Measurements from ENCODE around the gene CD37.
A peak's percentile ranks its signal among the peaks of the same experiment; 100 is the strongest.

CD37 gene

DNA sequence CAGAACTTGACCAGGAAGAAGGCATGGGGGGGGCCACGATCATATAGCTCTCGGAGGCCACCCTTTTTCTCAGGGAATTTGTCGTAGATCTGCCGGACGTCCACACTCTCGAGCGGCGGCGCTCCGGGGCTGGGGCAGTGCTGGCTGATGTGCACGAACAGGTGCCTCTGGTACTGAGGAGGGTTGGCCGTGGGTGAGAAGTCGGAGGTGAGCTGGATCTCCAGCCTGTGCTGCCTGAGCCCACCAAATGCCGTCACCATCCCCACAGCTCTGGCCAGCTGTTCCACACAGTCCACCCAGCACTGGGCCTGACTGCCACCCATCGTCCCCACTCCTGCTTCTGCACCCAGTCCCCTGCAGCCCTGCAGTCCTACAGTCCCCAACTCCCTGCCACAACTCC is 12.0 kb downstream of the CD37 start:
- TF ChIP-seq ZNF70 (CRISPR knock-in tag; IDR thresholded peaks at IDR 0.05), result no peak
- TF ChIP-seq SNAI2 (CRISPR knock-in tag; IDR thresholded peaks at IDR 0.05), result no peak
- no peak for TF ChIP-seq OSR1 (CRISPR knock-in tag; IDR thresholded peaks at IDR 0.05)
- no peak for TF ChIP-seq GLIS3 (CRISPR knock-in tag; IDR thresholded peaks at IDR 0.05)
- TF ChIP-seq, protein P1, sequence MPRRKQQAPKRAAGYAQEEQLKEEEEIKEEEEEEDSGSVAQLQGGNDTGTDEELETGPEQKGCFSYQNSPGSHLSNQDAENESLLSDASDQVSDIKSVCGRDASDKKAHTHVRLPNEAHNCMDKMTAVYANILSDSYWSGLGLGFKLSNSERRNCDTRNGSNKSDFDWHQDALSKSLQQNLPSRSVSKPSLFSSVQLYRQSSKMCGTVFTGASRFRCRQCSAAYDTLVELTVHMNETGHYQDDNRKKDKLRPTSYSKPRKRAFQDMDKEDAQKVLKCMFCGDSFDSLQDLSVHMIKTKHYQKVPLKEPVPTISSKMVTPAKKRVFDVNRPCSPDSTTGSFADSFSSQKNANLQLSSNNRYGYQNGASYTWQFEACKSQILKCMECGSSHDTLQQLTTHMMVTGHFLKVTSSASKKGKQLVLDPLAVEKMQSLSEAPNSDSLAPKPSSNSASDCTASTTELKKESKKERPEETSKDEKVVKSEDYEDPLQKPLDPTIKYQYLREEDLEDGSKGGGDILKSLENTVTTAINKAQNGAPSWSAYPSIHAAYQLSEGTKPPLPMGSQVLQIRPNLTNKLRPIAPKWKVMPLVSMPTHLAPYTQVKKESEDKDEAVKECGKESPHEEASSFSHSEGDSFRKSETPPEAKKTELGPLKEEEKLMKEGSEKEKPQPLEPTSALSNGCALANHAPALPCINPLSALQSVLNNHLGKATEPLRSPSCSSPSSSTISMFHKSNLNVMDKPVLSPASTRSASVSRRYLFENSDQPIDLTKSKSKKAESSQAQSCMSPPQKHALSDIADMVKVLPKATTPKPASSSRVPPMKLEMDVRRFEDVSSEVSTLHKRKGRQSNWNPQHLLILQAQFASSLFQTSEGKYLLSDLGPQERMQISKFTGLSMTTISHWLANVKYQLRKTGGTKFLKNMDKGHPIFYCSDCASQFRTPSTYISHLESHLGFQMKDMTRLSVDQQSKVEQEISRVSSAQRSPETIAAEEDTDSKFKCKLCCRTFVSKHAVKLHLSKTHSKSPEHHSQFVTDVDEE (CRISPR knock-in tag; IDR thresholded peaks at IDR 0.05), result no peak
- TF ChIP-seq TOX (CRISPR knock-in tag; IDR thresholded peaks at IDR 0.05; ENCODE audit: borderline replicate concordance), result no peak
- no peak for ATAC-seq

DNA sequence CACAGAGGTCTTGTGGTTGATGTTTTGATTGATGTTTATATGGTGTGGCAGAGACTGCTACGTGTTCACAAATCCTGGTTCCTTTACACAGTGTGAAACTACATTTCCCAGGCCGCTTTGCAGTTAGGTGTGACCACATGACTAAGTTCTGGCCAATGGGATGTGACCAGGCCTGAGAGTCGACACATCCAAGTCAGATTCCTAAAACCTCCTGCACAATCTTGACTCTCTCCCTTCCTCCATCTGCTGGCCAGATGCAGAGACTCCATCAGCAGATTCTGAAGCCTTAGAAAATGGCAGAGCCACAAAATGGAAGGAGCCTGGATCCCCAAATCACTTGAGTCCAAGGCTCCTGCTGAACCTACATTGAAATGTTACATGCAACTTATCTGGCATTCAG is 12.6 kb downstream of the CD37 start:
- TF ChIP-seq, protein P2, sequence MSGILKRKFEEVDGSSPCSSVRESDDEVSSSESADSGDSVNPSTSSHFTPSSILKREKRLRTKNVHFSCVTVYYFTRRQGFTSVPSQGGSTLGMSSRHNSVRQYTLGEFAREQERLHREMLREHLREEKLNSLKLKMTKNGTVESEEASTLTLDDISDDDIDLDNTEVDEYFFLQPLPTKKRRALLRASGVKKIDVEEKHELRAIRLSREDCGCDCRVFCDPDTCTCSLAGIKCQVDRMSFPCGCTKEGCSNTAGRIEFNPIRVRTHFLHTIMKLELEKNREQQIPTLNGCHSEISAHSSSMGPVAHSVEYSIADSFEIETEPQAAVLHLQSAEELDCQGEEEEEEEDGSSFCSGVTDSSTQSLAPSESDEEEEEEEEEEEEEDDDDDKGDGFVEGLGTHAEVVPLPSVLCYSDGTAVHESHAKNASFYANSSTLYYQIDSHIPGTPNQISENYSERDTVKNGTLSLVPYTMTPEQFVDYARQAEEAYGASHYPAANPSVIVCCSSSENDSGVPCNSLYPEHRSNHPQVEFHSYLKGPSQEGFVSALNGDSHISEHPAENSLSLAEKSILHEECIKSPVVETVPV (CRISPR knock-in tag; IDR thresholded peaks at IDR 0.05), result no peak
- TF ChIP-seq, protein P3, sequence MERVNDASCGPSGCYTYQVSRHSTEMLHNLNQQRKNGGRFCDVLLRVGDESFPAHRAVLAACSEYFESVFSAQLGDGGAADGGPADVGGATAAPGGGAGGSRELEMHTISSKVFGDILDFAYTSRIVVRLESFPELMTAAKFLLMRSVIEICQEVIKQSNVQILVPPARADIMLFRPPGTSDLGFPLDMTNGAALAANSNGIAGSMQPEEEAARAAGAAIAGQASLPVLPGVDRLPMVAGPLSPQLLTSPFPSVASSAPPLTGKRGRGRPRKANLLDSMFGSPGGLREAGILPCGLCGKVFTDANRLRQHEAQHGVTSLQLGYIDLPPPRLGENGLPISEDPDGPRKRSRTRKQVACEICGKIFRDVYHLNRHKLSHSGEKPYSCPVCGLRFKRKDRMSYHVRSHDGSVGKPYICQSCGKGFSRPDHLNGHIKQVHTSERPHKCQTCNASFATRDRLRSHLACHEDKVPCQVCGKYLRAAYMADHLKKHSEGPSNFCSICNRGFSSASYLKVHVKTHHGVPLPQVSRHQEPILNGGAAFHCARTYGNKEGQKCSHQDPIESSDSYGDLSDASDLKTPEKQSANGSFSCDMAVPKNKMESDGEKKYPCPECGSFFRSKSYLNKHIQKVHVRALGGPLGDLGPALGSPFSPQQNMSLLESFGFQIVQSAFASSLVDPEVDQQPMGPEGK (CRISPR knock-in tag; IDR thresholded peaks at IDR 0.05; ENCODE audit: borderline replicate concordance), result no peak
- no peak for TF ChIP-seq BACH2 (CRISPR knock-in tag; IDR thresholded peaks at IDR 0.05; ENCODE audit: borderline replicate concordance)
- ATAC-seq, result peak; percentile 92

DNA sequence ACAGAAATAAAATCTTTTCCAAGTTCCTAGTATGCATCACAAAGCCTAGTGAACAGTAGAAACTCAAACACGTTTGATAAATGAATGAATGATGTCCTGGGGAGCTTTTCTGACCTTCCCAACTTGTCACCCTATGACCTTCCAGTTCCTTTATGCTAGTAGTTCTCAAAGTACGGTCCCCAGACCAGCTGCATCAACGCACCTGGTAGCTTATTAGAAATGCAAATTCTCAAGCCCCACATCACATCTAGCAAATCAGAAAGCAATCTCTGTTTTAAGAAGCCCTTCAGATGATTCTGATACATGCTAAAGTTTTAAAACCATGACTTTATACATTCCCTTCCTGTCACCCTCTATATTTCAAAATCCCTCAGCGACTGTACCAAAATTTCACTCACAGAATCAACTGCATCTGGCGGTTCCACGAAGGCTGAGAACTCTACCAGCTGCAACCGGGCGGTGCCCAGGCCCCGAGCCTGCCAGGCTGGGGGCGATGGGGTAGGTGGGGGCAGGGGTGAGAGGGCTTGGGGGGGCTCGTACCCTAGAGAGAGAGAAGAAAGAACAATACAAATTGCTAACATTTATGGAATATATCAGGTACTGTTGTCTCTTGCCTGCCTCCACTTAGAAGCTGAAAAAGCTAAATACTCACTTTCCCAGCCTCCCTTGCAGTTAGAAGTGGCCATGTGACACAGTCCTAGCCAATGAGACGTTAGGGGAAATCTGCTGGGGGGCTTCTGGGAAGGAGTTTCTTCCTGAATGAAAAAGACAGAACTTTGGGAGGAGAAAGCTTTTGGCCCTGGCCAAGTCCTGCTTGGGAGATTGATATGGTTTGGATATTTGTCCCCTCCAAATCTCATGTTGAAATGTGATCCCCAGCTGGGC is 13.3 kb downstream of the CD37 start:
- no peak for ATAC-seq
- no peak for TF ChIP-seq BACH2 (CRISPR knock-in tag; IDR thresholded peaks at IDR 0.05; ENCODE audit: borderline replicate concordance)
- no peak for TF ChIP-seq ZNF565 (CRISPR knock-in tag; conservative IDR thresholded peaks at IDR 0.05; ENCODE audit: low read depth)
- no peak for TF ChIP-seq PPARA (CRISPR knock-in tag; IDR thresholded peaks at IDR 0.05; ENCODE audit: borderline replicate concordance)
- no peak for TF ChIP-seq ISL1 (CRISPR knock-in tag; IDR thresholded peaks at IDR 0.05)
- TF ChIP-seq TCF4 (CRISPR knock-in tag; IDR thresholded peaks at IDR 0.05; ENCODE audit: borderline replicate concordance), result no peak
- no peak for TF ChIP-seq CSDC2 (CRISPR knock-in tag; IDR thresholded peaks at IDR 0.05)
- TF ChIP-seq, protein P4, sequence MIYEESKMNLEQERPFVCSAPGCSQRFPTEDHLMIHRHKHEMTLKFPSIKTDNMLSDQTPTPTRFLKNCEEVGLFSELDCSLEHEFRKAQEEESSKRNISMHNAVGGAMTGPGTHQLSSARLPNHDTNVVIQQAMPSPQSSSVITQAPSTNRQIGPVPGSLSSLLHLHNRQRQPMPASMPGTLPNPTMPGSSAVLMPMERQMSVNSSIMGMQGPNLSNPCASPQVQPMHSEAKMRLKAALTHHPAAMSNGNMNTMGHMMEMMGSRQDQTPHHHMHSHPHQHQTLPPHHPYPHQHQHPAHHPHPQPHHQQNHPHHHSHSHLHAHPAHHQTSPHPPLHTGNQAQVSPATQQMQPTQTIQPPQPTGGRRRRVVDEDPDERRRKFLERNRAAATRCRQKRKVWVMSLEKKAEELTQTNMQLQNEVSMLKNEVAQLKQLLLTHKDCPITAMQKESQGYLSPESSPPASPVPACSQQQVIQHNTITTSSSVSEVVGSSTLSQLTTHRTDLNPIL (CRISPR knock-in tag; IDR thresholded peaks at IDR 0.05; ENCODE audit: low read depth), result no peak
- TF ChIP-seq, protein P2 (CRISPR knock-in tag; IDR thresholded peaks at IDR 0.05), result no peak
- TF ChIP-seq, protein P1 (CRISPR knock-in tag; IDR thresholded peaks at IDR 0.05), result no peak
- no peak for TF ChIP-seq GLIS3 (CRISPR knock-in tag; IDR thresholded peaks at IDR 0.05)
- TF ChIP-seq, protein P3 (CRISPR knock-in tag; IDR thresholded peaks at IDR 0.05; ENCODE audit: borderline replicate concordance), result no peak
- TF ChIP-seq ZFP30 (CRISPR knock-in tag; IDR thresholded peaks at IDR 0.05), result no peak
- TF ChIP-seq, protein P5, sequence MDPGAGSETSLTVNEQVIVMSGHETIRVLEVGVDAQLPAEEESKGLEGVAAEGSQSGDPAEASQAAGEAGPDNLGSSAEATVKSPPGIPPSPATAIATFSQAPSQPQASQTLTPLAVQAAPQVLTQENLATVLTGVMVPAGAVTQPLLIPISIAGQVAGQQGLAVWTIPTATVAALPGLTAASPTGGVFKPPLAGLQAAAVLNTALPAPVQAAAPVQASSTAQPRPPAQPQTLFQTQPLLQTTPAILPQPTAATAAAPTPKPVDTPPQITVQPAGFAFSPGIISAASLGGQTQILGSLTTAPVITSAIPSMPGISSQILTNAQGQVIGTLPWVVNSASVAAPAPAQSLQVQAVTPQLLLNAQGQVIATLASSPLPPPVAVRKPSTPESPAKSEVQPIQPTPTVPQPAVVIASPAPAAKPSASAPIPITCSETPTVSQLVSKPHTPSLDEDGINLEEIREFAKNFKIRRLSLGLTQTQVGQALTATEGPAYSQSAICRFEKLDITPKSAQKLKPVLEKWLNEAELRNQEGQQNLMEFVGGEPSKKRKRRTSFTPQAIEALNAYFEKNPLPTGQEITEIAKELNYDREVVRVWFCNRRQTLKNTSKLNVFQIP (CRISPR knock-in tag; IDR thresholded peaks at IDR 0.05; ENCODE audit: borderline replicate concordance, low read depth), result no peak
- TF ChIP-seq ESRRG (CRISPR knock-in tag; IDR thresholded peaks at IDR 0.05), result no peak
- no peak for TF ChIP-seq RARB (CRISPR knock-in tag; IDR thresholded peaks at IDR 0.05)

Data from SK-N-SH treated with all-trans-retinoic acid at 6 μM for 48 hours (cell line).